ENCODE measurements around the gene CFAP126. TPM values are rescaled to one million over a fixed set of nuclear protein-coding genes. Genes with fewer than 3 reads are reported as not detected.

CFAP126 gene
- total and polyA plus RNA-seq, 12 donors, result 0.28 to 0.29 TPM; not detected in 10

DNA sequence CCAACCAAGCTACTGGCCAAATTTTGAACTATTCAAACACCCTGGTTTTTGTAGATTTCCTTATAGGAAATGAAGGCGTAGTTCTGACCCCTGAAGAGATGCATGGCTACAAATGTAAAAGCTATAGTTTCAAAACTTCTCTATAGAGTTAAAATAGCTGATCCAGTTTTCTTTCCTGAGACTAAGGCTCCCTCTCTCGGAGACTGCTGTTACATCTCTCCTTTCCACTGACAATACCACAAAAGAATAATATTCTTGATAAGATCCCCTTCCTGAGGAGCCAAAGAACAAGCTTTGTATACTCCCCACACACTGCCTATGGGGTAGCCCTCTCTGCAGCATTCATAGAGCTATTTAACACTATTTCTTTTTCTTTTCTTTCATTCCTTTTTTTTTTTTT lies 6.7 kb upstream of the CFAP126 start:
- no peaks in the 10 kb centered on the region for H3K4me1 ChIP-seq (replicated peaks in 1 of 2)
- WGBS, 4 donors, result 31 to 50% (median 43%) methylated on average over 2 of the region's 2 CpGs
- H3K9me3 ChIP-seq (replicated peaks in 1 of 3), result no peaks in the 10 kb centered on the region
- TF ChIP-seq POLR2A (IDR thresholded peaks at IDR 0.05), result no peak
- TF ChIP-seq, protein P1, sequence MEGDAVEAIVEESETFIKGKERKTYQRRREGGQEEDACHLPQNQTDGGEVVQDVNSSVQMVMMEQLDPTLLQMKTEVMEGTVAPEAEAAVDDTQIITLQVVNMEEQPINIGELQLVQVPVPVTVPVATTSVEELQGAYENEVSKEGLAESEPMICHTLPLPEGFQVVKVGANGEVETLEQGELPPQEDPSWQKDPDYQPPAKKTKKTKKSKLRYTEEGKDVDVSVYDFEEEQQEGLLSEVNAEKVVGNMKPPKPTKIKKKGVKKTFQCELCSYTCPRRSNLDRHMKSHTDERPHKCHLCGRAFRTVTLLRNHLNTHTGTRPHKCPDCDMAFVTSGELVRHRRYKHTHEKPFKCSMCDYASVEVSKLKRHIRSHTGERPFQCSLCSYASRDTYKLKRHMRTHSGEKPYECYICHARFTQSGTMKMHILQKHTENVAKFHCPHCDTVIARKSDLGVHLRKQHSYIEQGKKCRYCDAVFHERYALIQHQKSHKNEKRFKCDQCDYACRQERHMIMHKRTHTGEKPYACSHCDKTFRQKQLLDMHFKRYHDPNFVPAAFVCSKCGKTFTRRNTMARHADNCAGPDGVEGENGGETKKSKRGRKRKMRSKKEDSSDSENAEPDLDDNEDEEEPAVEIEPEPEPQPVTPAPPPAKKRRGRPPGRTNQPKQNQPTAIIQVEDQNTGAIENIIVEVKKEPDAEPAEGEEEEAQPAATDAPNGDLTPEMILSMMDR (IDR thresholded peaks at IDR 0.05), result peak in 5 of 6 experiments; percentile 10 to 42 (median 25)
- H3K36me3 ChIP-seq (replicated peaks in 1 of 2), result no peaks in the 10 kb centered on the region
- no peak overlapping the region for H3K4me3 ChIP-seq
- no peak overlapping the region for H3K27ac ChIP-seq
- intact Hi-C loops (cut with DNase I), result loop anchor here in 1 of 2 donors (10.0 kb wide), 2 partner anchors 150 to 180 kb away; partner anchors contain the start of genes ADAMTS4, APOA2 and TOMM40L
- DNase-seq, result peak in 1 of 7 donors; percentile 1
- no peaks in the 10 kb centered on the region for H3K27me3 ChIP-seq

DNA sequence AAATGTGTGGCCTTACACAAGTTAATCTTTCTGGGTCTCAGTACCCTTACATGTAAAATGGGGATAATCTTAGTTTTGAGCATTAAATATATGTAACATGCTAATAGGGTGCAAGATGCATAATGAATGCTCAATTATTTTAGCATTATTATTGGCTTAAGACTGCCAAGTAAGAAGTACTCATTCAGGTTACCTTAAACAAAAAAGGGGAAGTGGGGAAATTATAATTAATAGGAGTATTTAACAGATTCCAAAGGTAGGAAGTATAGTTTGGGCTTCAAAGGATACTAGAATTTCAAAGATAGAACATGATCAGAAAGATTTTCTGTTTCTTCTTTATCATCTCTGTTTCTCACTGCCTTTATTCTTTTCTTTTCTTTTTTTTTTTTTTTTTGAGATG lies 5.8 kb upstream of the CFAP126 start:
- no peak overlapping the region for H3K4me3 ChIP-seq
- H3K27me3 ChIP-seq, result no peaks in the 10 kb centered on the region
- intact Hi-C loops (cut with DNase I), result loop anchor here in 1 of 2 donors (10.0 kb wide), 2 partner anchors 149 to 179 kb away; partner anchors contain the start of genes ADAMTS4, APOA2 and TOMM40L
- no peaks in the 10 kb centered on the region for H3K36me3 ChIP-seq (replicated peaks in 1 of 2)
- no peaks in the 10 kb centered on the region for H3K9me3 ChIP-seq (replicated peaks in 1 of 3)
- no peak overlapping the region for H3K27ac ChIP-seq
- TF ChIP-seq, protein P1 (IDR thresholded peaks at IDR 0.05), result no peak
- no peak for TF ChIP-seq POLR2A (IDR thresholded peaks at IDR 0.05)
- H3K4me1 ChIP-seq (replicated peaks in 1 of 2), result no peaks in the 10 kb centered on the region
- DNase-seq, result no peak

DNA sequence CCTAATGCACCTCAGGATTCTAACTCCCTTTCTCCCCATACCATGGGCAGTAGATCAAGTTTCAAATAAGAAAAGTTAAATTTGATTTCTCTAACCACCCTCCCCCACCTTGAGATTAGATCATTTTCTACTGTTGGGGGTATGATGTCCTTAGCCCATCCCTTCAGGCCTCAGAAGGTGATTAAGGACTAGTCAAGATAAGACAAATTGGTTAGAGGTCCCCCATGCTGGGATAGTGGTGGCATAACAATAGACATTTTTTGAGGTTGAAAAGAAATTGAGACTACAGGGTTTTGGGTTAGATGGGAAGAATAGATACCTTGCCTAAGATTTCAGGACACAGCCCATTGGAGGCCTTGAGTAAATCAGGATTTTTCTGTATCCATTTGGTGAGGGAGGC lies 2.5 kb downstream of the CFAP126 start:
- Histone ChIP-seq H3K27me3 (no peaks in the 10 kb centered on the region), H3K9me3 (replicated peaks in 1 of 3) (no peaks in the 10 kb centered on the region), H3K4me1 (replicated peaks in 1 of 2) (peaks cover 15 to 23% of the 10 kb centered on the region in 2 donors), H3K27ac (no peak overlapping the region), H3K36me3 (replicated peaks in 1 of 2) (no peaks in the 10 kb centered on the region), H3K4me3 (no peak overlapping the region)
- TF ChIP-seq, protein P1 (IDR thresholded peaks at IDR 0.05), result no peak
- no peak for TF ChIP-seq POLR2A (IDR thresholded peaks at IDR 0.05)
- no peak for DNase-seq
- intact Hi-C loops (cut with DNase I), result loop anchor here (5.0 kb wide), 2 partner anchors 58 to 138 kb away; partner anchors contain the start of genes MPZ (in 2 of the 2) and TOMM40L (in 1 of the 2)

DNA sequence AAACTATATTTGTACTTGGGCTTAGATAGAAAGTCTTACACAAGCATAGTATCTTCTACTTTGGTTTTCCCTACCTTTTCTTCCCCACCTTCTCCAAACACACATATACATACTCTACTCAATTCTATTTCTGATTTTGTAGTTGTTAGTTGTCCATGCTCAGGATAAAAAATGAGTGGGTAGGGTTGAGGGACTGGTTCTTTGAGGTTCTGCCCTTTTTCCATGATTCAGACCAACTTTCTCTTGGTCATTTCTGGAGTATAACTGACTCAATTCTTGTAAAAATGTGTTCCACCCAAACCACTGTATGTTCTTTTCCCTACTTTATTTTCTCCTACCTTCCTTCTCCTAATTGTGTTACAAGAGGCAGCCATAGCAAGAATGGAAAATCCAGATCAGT lies 3.3 kb downstream of the CFAP126 start:
- Histone ChIP-seq H3K9me3 (replicated peaks in 1 of 3) (no peaks in the 10 kb centered on the region), H3K27ac (peak overlapping the region in 2 of 5 donors; percentile 14 to 50), H3K4me1 (replicated peaks in 1 of 2) (peaks cover 15 to 31% of the 10 kb centered on the region in 2 donors), H3K36me3 (replicated peaks in 1 of 2) (no peaks in the 10 kb centered on the region), H3K4me3 (no peak overlapping the region), H3K27me3 (no peaks in the 10 kb centered on the region)
- DNase-seq, result no peak
- TF ChIP-seq, protein P1 (IDR thresholded peaks at IDR 0.05), result no peak
- TF ChIP-seq POLR2A (IDR thresholded peaks at IDR 0.05), result no peak
- intact Hi-C loops (cut with DNase I), result no loop called here
